Urothelium cell line (cell line): ENCODE results near the gene KIRREL3.
A peak's percentile ranks its signal among the peaks of the same experiment; 100 is the strongest.

ENCODE experiments used
- DNase-seq: peaks from one replicate; pipeline ENCODE4 v3.0.0; 2011; ENCODE audit warnings: low spot score, mixed read lengths
- FAIRE-seq: peaks from 2 replicates; lab custom pipeline; 2011; peaks lifted over from hg19 to GRCh38; lab: Jason Lieb, UNC

The KIRREL3 gene

GRCh38 chr11:126808836-126809235 lies 191.7 kb downstream of the KIRREL3 start:
- FAIRE-seq (no peak), DNase-seq (no peak)

GRCh38 chr11:126808296-126808695 lies 192.3 kb downstream of the KIRREL3 start:
- DNase-seq (no peak), FAIRE-seq (no peak)

GRCh38 chr11:126805870-126806269 lies 194.7 kb downstream of the KIRREL3 start:
- DNase-seq (no peak), FAIRE-seq (no peak)

GRCh38 chr11:126804363-126804762 lies 196.2 kb downstream of the KIRREL3 start:
- DNase-seq (no peak), FAIRE-seq (no peak)

GRCh38 chr11:126800009-126800408 lies 200.6 kb downstream of the KIRREL3 start:
- FAIRE-seq (no peak), DNase-seq (peak; percentile 5)

GRCh38 chr11:126797457-126798169 lies 203.0 kb downstream of the KIRREL3 start:
- FAIRE-seq (no peak), DNase-seq (no peak)

GRCh38 chr11:126793596-126793995 lies 207.0 kb downstream of the KIRREL3 start:
- FAIRE-seq (no peak), DNase-seq (no peak)

GRCh38 chr11:126791991-126792390 lies 208.6 kb downstream of the KIRREL3 start:
- DNase-seq = no peak
- FAIRE-seq = no peak

- FAIRE-seq (no peak), DNase-seq (no peak)
These were observed 209.1 kb downstream of the KIRREL3 start for GRCh38 chr11:126791446-126791845.

GRCh38 chr11:126790550-126791081 lies 210.0 kb downstream of the KIRREL3 start:
- DNase-seq (peak; percentile 25), FAIRE-seq (no peak)

- no peak for FAIRE-seq
These were observed 217.8 kb downstream of the KIRREL3 start for GRCh38 chr11:126782810-126783209.

GRCh38 chr11:126781942-126782341 lies 218.6 kb downstream of the KIRREL3 start:
- no peak for FAIRE-seq
- no peak for DNase-seq

More at GRCh38 chr11:126782810-126783209, 217.8 kb downstream of the KIRREL3 start:
- DNase-seq = no peak

GRCh38 chr11:126776119-126776518 lies 224.5 kb downstream of the KIRREL3 start:
- no peak for FAIRE-seq

GRCh38 chr11:126772267-126772666 lies 228.3 kb downstream of the KIRREL3 start:
- FAIRE-seq (no peak), DNase-seq (no peak)

More at GRCh38 chr11:126776119-126776518, 224.5 kb downstream of the KIRREL3 start:
- no peak for DNase-seq

GRCh38 chr11:126768702-126769101 lies 231.9 kb downstream of the KIRREL3 start:
- FAIRE-seq (no peak), DNase-seq (no peak)

GRCh38 chr11:126766440-126766839 lies 234.1 kb downstream of the KIRREL3 start:
- FAIRE-seq = no peak

GRCh38 chr11:126765196-126765595 lies 235.4 kb downstream of the KIRREL3 start:
- FAIRE-seq (no peak), DNase-seq (no peak)

More at GRCh38 chr11:126766440-126766839, 234.1 kb downstream of the KIRREL3 start:
- no peak for DNase-seq

GRCh38 chr11:126764231-126764630 lies 236.3 kb downstream of the KIRREL3 start:
- FAIRE-seq = no peak
- no peak for DNase-seq

GRCh38 chr11:126756855-126757254 lies 243.7 kb downstream of the KIRREL3 start:
- no peak for FAIRE-seq
- no peak for DNase-seq

- DNase-seq = no peak
- no peak for FAIRE-seq
These were observed 244.1 kb downstream of the KIRREL3 start for GRCh38 chr11:126756421-126756820.

- no peak for FAIRE-seq
These were observed 245.0 kb downstream of the KIRREL3 start for GRCh38 chr11:126755526-126755925.

GRCh38 chr11:126754591-126755426 lies 245.8 kb downstream of the KIRREL3 start:
- no peak for DNase-seq
- FAIRE-seq = no peak

More at GRCh38 chr11:126755526-126755925, 245.0 kb downstream of the KIRREL3 start:
- DNase-seq = no peak
